ENCODE data around the gene CDK18. TPM values are rescaled to one million over a fixed set of nuclear protein-coding genes. Genes with fewer than 3 reads are reported as not detected.

CDK18 gene
- total and polyA plus RNA-seq, 9 of the 15 experiments (the other 6 are each of a cell fraction or from before 2014, with no cell fraction given): 0.05 to 0.69 (median 0.17) TPM; not detected in 2

DNA sequence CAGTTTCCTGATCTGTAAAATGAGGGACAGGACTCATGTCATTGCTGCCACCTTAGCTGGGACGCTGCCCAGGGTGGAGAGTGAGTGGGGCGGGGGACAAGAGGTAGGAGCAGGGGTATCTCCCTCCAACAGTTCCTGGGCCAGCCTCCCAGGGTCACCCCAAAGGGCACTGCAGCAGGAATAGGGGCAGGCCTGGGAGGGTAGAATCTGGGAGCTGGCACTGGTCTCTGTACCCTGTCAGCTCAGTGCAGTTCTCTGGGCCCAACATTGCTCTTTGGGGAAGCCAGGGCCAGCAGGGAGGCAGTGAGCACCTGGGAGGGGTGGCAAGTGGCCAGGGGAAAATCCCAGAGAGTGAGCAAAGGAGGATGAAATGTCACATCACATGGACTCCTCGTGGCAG, 71.5 kb downstream of the CDK18 start:
- H3K79me2 ChIP-seq (ENCODE audit: control insufficient read depth, insufficient read depth, low read length): no peaks in the 10 kb centered on the region
- H3K9me3 ChIP-seq (replicated peaks; ENCODE audit: control insufficient read depth, insufficient read depth, low read depth, low read length): no peaks in the 10 kb centered on the region
- peaks cover 55 to 73% of the 10 kb centered on the region in 2 experiments for H3K27me3 ChIP-seq (ENCODE audit: control insufficient read depth in 2 of 2, insufficient read depth in 2 of 2, low read length in 2 of 2)
- ATAC-seq: no peak
- H3K27ac ChIP-seq (ENCODE audit: extremely low read depth, low read depth, low read length): no peak overlapping the region
- no peak overlapping the region for H3K9ac ChIP-seq (ENCODE audit: insufficient read depth in 1 of 2, low read depth in 2 of 2, low read length in 2 of 2)
- intact Hi-C loops (cut with micrococcal nuclease): no loop called here
- BruUV-seq (replicated peaks): no TSS peak
- H3K36me3 ChIP-seq (ENCODE audit: control insufficient read depth, insufficient read depth, low read length): no peaks in the 10 kb centered on the region
- FAIRE-seq: no peak
- no peak overlapping the region for H2AFZ ChIP-seq (ENCODE audit: low read depth, low read length)
- peaks cover 36% of the 10 kb centered on the region for H4K20me1 ChIP-seq (replicated peaks; ENCODE audit: control insufficient read depth, insufficient read depth, low read length)
- TF ChIP-seq ILF3 (IDR thresholded peaks at IDR 0.05; ENCODE audit: borderline replicate concordance) (no peak), NCOA2 (IDR thresholded peaks at IDR 0.05; ENCODE audit: partially characterized antibody in 2 of 2) (no peak)
- TF ChIP-seq, protein P1, sequence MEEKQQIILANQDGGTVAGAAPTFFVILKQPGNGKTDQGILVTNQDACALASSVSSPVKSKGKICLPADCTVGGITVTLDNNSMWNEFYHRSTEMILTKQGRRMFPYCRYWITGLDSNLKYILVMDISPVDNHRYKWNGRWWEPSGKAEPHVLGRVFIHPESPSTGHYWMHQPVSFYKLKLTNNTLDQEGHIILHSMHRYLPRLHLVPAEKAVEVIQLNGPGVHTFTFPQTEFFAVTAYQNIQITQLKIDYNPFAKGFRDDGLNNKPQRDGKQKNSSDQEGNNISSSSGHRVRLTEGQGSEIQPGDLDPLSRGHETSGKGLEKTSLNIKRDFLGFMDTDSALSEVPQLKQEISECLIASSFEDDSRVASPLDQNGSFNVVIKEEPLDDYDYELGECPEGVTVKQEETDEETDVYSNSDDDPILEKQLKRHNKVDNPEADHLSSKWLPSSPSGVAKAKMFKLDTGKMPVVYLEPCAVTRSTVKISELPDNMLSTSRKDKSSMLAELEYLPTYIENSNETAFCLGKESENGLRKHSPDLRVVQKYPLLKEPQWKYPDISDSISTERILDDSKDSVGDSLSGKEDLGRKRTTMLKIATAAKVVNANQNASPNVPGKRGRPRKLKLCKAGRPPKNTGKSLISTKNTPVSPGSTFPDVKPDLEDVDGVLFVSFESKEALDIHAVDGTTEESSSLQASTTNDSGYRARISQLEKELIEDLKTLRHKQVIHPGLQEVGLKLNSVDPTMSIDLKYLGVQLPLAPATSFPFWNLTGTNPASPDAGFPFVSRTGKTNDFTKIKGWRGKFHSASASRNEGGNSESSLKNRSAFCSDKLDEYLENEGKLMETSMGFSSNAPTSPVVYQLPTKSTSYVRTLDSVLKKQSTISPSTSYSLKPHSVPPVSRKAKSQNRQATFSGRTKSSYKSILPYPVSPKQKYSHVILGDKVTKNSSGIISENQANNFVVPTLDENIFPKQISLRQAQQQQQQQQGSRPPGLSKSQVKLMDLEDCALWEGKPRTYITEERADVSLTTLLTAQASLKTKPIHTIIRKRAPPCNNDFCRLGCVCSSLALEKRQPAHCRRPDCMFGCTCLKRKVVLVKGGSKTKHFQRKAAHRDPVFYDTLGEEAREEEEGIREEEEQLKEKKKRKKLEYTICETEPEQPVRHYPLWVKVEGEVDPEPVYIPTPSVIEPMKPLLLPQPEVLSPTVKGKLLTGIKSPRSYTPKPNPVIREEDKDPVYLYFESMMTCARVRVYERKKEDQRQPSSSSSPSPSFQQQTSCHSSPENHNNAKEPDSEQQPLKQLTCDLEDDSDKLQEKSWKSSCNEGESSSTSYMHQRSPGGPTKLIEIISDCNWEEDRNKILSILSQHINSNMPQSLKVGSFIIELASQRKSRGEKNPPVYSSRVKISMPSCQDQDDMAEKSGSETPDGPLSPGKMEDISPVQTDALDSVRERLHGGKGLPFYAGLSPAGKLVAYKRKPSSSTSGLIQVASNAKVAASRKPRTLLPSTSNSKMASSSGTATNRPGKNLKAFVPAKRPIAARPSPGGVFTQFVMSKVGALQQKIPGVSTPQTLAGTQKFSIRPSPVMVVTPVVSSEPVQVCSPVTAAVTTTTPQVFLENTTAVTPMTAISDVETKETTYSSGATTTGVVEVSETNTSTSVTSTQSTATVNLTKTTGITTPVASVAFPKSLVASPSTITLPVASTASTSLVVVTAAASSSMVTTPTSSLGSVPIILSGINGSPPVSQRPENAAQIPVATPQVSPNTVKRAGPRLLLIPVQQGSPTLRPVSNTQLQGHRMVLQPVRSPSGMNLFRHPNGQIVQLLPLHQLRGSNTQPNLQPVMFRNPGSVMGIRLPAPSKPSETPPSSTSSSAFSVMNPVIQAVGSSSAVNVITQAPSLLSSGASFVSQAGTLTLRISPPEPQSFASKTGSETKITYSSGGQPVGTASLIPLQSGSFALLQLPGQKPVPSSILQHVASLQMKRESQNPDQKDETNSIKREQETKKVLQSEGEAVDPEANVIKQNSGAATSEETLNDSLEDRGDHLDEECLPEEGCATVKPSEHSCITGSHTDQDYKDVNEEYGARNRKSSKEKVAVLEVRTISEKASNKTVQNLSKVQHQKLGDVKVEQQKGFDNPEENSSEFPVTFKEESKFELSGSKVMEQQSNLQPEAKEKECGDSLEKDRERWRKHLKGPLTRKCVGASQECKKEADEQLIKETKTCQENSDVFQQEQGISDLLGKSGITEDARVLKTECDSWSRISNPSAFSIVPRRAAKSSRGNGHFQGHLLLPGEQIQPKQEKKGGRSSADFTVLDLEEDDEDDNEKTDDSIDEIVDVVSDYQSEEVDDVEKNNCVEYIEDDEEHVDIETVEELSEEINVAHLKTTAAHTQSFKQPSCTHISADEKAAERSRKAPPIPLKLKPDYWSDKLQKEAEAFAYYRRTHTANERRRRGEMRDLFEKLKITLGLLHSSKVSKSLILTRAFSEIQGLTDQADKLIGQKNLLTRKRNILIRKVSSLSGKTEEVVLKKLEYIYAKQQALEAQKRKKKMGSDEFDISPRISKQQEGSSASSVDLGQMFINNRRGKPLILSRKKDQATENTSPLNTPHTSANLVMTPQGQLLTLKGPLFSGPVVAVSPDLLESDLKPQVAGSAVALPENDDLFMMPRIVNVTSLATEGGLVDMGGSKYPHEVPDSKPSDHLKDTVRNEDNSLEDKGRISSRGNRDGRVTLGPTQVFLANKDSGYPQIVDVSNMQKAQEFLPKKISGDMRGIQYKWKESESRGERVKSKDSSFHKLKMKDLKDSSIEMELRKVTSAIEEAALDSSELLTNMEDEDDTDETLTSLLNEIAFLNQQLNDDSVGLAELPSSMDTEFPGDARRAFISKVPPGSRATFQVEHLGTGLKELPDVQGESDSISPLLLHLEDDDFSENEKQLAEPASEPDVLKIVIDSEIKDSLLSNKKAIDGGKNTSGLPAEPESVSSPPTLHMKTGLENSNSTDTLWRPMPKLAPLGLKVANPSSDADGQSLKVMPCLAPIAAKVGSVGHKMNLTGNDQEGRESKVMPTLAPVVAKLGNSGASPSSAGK (IDR thresholded peaks at IDR 0.05): no peak
- H3K9me1 ChIP-seq (ENCODE audit: control insufficient read depth, insufficient read depth, low read length): no peaks in the 10 kb centered on the region
- ChIA-PET CTCF (ENCODE audit: low intra/inter-chr PET ratio) (no interaction called here), POLR2A (interaction anchor here (1.0 kb wide), 1 partner anchor 11 kb away, joined by 3 read pairs; no protein-coding TSS in a partner anchor)
- 0% methylated on average over 3 of the region's 3 CpGs for WGBS (ENCODE audit: insufficient coverage, low coverage, missing lambda C conversion rate)
- no peak overlapping the region for H3K4me3 ChIP-seq
- no peak for DNase-seq (ENCODE audit: extremely low read depth in 1 of 4, low spot score in 3 of 4)
- H3K4me1 ChIP-seq (replicated peaks in 1 of 2; ENCODE audit: control insufficient read depth in 2 of 2, insufficient read depth in 2 of 2, low read length in 2 of 2): peaks cover 0 to 4% of the 10 kb centered on the region in 2 experiments; a peak in 1 of 5 replicates
- no peak overlapping the region for H3K4me2 ChIP-seq (ENCODE audit: insufficient read depth, low read length)
- in situ Hi-C loops (cut with MboI): no loop called here
